ACC112 (cell line): ENCODE measurements around the gene BEST3.

Experiments
- H2AFZ ChIP-seq: fragments of 200-600 bp; sonication (generic); one replicate; pipeline ENCODE4 v1.6.0; 2017; ENCODE audit warnings: antibody characterized with exemption, low read length; ENCODE audit not compliant: unreplicated experiment
- H3K27ac ChIP-seq: fragments of 200-600 bp; sonication (generic); 2 replicates; pipeline ENCODE4 v1.5.1; 2014; ENCODE audit warnings: low read depth, mild to moderate bottlenecking, antibody characterized with exemption, low read length, moderate library complexity
- H3K27me3 ChIP-seq: fragments of 200-600 bp; sonication (generic); 2 replicates; pipeline ENCODE4 v1.6.1; 2014; ENCODE audit warnings: mild to moderate bottlenecking, antibody characterized with exemption, low read length, moderate library complexity, mixed read lengths; ENCODE audit not compliant: insufficient read depth
- H3K36me3 ChIP-seq: fragments of 200-600 bp; sonication (generic); 2 replicates; pipeline ENCODE4 v1.6.1; 2016; ENCODE audit warnings: mild to moderate bottlenecking, antibody characterized with exemption, low read length, moderate library complexity, mixed read lengths; ENCODE audit not compliant: insufficient read depth
- H3K4me1 ChIP-seq: fragments of 200-600 bp; sonication (generic); one replicate; pipeline ENCODE4 v1.6.1; 2016; ENCODE audit warnings: low read length, mixed read lengths; ENCODE audit not compliant: insufficient read depth, unreplicated experiment, control insufficient read depth
- H3K4me3 ChIP-seq: fragments of 200-600 bp; sonication (generic); 2 replicates; pipeline ENCODE4 v1.5.1; 2014; ENCODE audit warnings: mild to moderate bottlenecking, low read depth, low read length
- H3K79me2 ChIP-seq: fragments of 200-600 bp; sonication (generic); one replicate; pipeline ENCODE4 v1.6.0; 2016; ENCODE audit warnings: low read length; ENCODE audit not compliant: control insufficient read depth, unreplicated experiment, insufficient read depth

The BEST3 gene

GRCh38 chr12:69648476-69648875 lies 50.6 kb downstream of the BEST3 start:
- Histone ChIP-seq H3K4me1 (peaks cover 9% of the 10 kb centered on the region), H3K36me3 (no peaks in the 10 kb centered on the region), H3K4me3 (no peak overlapping the region), H3K27ac (no peak overlapping the region), H3K27me3 (no peaks in the 10 kb centered on the region), H3K79me2 (no peaks in the 10 kb centered on the region), H2AFZ (no peak overlapping the region)

GRCh38 chr12:69647178-69647577 lies 51.9 kb downstream of the BEST3 start:
- Histone ChIP-seq H3K27ac (no peak overlapping the region), H3K79me2 (no peaks in the 10 kb centered on the region), H3K4me1 (peaks cover 9% of the 10 kb centered on the region), H3K4me3 (no peak overlapping the region), H3K27me3 (no peaks in the 10 kb centered on the region), H3K36me3 (no peaks in the 10 kb centered on the region), H2AFZ (no peak overlapping the region)

- Histone ChIP-seq H2AFZ (no peak overlapping the region), H3K4me1 (peaks cover 9% of the 10 kb centered on the region), H3K27ac (no peak overlapping the region), H3K36me3 (no peaks in the 10 kb centered on the region), H3K79me2 (no peaks in the 10 kb centered on the region), H3K4me3 (no peak overlapping the region), H3K27me3 (no peaks in the 10 kb centered on the region)
Measured at GRCh38 chr12:69645031-69645430, 54.1 kb downstream of the BEST3 start.

GRCh38 chr12:69644511-69644910 lies 54.6 kb downstream of the BEST3 start:
- no peaks in the 10 kb centered on the region for H3K27me3 ChIP-seq
- peaks cover 9% of the 10 kb centered on the region for H3K4me1 ChIP-seq
- H2AFZ ChIP-seq, result no peak overlapping the region
- no peaks in the 10 kb centered on the region for H3K79me2 ChIP-seq
- H3K27ac ChIP-seq, result no peak overlapping the region
- H3K36me3 ChIP-seq, result no peaks in the 10 kb centered on the region
- H3K4me3 ChIP-seq, result no peak overlapping the region

GRCh38 chr12:69642531-69642930 lies 56.6 kb downstream of the BEST3 start:
- no peaks in the 10 kb centered on the region for H3K36me3 ChIP-seq
- no peaks in the 10 kb centered on the region for H3K4me1 ChIP-seq
- no peak overlapping the region for H3K4me3 ChIP-seq
- H3K79me2 ChIP-seq, result no peaks in the 10 kb centered on the region
- H2AFZ ChIP-seq, result no peak overlapping the region
- no peaks in the 10 kb centered on the region for H3K27me3 ChIP-seq
- no peak overlapping the region for H3K27ac ChIP-seq

- H3K27ac ChIP-seq, result no peak overlapping the region
Measured at GRCh38 chr12:69641546-69641945, 57.6 kb downstream of the BEST3 start.

GRCh38 chr12:69639400-69640016 lies 59.6 kb downstream of the BEST3 start:
- H3K79me2 ChIP-seq, result no peaks in the 10 kb centered on the region
- no peaks in the 10 kb centered on the region for H3K4me1 ChIP-seq
- H3K4me3 ChIP-seq, result no peak overlapping the region
- H3K27ac ChIP-seq, result no peak overlapping the region
- no peaks in the 10 kb centered on the region for H3K36me3 ChIP-seq
- H2AFZ ChIP-seq, result no peak overlapping the region
- no peaks in the 10 kb centered on the region for H3K27me3 ChIP-seq

More at GRCh38 chr12:69641546-69641945, 57.6 kb downstream of the BEST3 start:
- no peaks in the 10 kb centered on the region for H3K36me3 ChIP-seq
- H3K79me2 ChIP-seq, result no peaks in the 10 kb centered on the region
- H3K27me3 ChIP-seq, result no peaks in the 10 kb centered on the region
- no peak overlapping the region for H2AFZ ChIP-seq
- H3K4me1 ChIP-seq, result no peaks in the 10 kb centered on the region
- no peak overlapping the region for H3K4me3 ChIP-seq

GRCh38 chr12:69633061-69633460 lies 66.0 kb downstream of the BEST3 start:
- Histone ChIP-seq H3K4me3 (no peak overlapping the region), H3K27ac (no peak overlapping the region), H3K36me3 (no peaks in the 10 kb centered on the region), H3K27me3 (peaks cover 5% of the 10 kb centered on the region; the same call in 1 of the 2 replicates), H3K4me1 (no peaks in the 10 kb centered on the region), H2AFZ (no peak overlapping the region), H3K79me2 (no peaks in the 10 kb centered on the region)

GRCh38 chr12:69630191-69630590 lies 68.9 kb downstream of the BEST3 start:
- Histone ChIP-seq H3K27ac (no peak overlapping the region), H3K79me2 (no peaks in the 10 kb centered on the region), H3K36me3 (no peaks in the 10 kb centered on the region), H3K27me3 (peaks cover 7% of the 10 kb centered on the region; the same call in 1 of the 2 replicates), H3K4me3 (no peak overlapping the region), H2AFZ (no peak overlapping the region), H3K4me1 (no peaks in the 10 kb centered on the region)

- H3K4me3 ChIP-seq, result no peak overlapping the region
- no peaks in the 10 kb centered on the region for H3K79me2 ChIP-seq
- H3K27me3 ChIP-seq, result peaks cover 7% of the 10 kb centered on the region; the same call in 1 of the 2 replicates
Measured at GRCh38 chr12:69627501-69627900, 71.6 kb downstream of the BEST3 start.

GRCh38 chr12:69623970-69624369 lies 75.1 kb downstream of the BEST3 start:
- no peaks in the 10 kb centered on the region for H3K4me1 ChIP-seq
- no peak overlapping the region for H3K27ac ChIP-seq
- no peaks in the 10 kb centered on the region for H3K79me2 ChIP-seq
- H3K4me3 ChIP-seq, result no peak overlapping the region
- no peaks in the 10 kb centered on the region for H3K36me3 ChIP-seq
- H2AFZ ChIP-seq, result no peak overlapping the region
- peaks cover 7% of the 10 kb centered on the region; the same call in 1 of the 2 replicates for H3K27me3 ChIP-seq

More at GRCh38 chr12:69627501-69627900, 71.6 kb downstream of the BEST3 start:
- no peak overlapping the region for H3K27ac ChIP-seq
- no peaks in the 10 kb centered on the region for H3K36me3 ChIP-seq
- H2AFZ ChIP-seq, result no peak overlapping the region
- H3K4me1 ChIP-seq, result no peaks in the 10 kb centered on the region
